GM10847 (cell line): ENCODE results near the gene PLCB3.

Source experiments
- POLR2A ChIP-seq: IDR thresholded peaks from 2 replicates; pipeline ENCODE4 v1.6.1; 2011; ENCODE audit not compliant: insufficient read length; ENCODE audit errors: extremely low read depth

The PLCB3 gene

DNA sequence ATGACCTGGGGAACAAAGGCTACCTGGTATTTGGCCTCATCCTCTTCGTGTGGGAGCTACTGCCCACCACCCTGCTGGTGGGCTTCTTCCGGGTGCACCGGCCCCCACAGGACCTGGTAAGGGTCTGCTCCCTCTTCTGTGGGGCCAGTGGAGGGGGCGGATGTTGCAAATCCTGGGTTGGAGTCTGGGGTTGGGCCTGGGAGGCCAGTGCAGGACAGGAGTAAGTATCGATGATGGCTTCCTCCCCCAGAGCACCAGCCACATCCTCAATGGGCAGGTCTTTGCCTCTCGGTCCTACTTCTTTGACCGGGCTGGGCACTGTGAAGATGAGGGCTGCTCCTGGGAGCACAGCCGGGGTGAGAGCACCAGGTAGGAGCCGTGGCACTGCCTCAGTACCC, 37.0 kb downstream of the PLCB3 start:
- TF ChIP-seq POLR2A, result no peak

DNA sequence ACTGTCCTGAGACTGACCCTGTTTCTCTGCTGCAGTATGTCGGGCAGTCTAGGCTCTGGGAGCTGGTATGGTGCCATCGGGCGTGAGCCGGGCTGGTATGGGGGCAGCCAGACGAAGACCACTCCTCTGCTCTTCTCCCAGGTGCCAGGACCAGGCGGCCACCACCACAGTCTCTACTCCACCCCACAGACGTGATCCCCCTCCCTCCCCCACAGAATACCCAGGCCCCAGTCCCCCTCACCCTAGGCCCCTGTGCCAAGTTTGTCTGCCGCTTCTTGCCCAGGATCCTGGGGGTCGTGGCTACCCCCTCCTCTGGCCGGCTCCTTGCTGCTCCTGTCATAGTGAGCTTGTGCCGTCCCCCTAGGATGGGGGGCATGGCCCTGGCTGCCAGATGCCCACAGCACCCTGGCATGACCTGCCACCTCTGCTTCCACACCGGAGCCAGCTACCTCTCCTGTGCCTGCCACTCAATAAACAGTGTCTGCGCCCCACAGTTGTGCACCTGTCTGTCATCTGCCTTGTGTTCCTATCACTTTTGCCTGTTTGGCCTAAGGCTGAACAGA, 37.8 kb downstream of the PLCB3 start:
- no peak for TF ChIP-seq POLR2A

DNA sequence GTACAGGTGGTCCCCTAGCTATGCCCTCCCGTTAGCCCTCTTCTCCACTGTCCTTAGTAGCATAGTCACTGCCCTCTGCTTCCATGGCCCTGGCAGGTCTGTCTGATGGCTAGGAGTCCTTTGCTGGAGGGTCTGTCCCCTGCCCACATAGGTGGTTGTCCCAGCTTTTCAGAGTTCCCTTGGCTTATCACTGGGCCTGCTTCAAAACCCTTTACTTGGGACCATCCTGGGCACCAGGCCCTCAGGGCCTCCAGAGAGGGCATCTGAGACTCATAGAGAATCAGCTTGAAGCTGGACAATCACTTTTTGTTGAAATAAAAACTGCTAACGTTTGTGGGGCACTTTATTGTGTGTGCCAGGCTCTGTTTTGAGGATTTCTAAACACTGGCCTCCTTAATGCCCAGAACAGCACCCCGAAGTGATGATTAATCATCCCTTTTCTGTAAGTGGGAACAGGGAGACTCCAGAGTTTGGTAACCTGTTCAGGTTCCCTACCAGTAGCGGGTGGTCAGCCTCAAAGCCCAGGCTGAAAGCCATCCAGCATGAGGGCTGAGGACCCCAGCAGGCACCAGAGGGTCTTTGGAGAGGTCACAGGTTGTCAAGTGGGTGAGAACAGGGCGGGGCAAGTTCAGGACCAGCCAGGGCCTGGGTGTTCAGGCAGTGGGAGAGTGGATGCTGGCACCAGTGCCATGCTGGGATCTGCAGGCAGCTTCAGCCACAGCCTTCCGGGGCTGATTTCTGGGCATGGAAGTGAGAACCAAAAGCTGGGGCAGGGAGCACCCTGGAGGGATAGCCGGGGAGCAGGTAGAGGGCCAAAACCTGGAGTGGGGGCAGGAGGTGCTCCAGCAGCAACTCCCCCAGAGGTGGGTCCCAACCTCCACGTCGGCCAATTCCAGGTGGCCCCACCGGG, 39.3 kb downstream of the PLCB3 start:
- TF ChIP-seq POLR2A, result no peak

DNA sequence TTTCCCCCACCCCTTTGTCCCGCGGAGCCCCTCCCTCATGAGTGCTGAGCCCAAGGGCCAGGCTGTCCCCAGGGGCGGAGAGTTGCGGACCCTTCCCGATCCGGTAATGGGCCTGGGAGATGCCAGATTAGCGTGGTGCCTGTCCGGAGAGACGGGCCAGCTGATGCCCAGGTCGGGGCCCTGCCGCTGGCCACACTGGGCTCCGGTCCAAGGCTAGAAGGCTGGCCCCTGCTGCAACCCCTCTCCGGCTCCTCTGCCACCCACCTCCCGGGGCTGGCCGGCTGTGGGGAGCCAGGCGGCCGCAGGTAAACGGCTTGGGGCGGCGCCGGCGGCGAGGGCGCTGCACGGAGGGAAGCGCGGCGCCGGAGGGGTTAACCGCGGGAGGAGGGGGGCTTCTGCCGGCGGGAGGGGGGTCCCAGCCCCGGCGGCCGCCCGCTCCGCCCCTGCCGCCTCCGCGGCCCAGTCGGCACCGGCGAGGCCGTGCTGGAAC, 40.0 kb downstream of the PLCB3 start, which contains the start of gene KCNK4:
Gene KCNK4, plus strand, starts transcription at position 41 of the 490 bp plus-strand sequence. CDS start 1,717 bp downstream, outside the sequence.
- no peak for TF ChIP-seq POLR2A

DNA sequence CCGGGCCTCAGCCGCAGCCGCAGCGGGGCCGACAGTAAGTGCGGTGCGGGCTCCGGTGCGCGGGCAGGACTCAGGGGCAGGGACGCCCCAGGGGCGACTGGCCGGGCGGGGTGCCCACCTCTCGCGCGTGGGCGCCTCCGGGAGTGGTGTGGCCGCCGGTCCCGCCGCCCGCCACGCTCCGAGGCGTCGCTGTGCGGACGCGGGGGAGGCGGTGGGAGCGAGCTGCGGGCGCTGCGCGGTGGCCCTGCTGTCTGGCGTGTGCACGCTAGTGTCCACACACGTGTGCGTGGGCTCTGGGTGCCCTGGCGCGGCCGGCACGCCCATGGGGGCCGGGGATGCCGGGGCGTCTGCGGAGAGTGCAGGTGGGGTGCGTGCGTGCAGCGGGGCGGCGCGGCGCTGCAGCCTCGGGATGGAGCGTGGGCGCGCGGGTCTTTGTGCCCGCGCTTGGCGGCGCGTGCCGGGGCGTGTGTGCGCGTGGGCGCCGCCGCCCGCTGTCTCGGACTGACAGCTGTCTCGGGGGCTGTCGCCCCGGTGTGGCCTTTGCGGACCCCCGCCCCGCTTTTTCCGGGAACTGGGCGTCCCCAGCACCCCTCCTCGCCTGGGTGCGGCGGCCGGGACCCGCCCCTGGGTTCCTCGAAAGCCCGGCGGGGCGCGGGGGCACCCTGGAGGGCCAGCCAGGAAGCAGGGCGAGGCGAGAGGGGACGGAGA, 40.6 kb downstream of the PLCB3 start:
- no peak for TF ChIP-seq POLR2A

DNA sequence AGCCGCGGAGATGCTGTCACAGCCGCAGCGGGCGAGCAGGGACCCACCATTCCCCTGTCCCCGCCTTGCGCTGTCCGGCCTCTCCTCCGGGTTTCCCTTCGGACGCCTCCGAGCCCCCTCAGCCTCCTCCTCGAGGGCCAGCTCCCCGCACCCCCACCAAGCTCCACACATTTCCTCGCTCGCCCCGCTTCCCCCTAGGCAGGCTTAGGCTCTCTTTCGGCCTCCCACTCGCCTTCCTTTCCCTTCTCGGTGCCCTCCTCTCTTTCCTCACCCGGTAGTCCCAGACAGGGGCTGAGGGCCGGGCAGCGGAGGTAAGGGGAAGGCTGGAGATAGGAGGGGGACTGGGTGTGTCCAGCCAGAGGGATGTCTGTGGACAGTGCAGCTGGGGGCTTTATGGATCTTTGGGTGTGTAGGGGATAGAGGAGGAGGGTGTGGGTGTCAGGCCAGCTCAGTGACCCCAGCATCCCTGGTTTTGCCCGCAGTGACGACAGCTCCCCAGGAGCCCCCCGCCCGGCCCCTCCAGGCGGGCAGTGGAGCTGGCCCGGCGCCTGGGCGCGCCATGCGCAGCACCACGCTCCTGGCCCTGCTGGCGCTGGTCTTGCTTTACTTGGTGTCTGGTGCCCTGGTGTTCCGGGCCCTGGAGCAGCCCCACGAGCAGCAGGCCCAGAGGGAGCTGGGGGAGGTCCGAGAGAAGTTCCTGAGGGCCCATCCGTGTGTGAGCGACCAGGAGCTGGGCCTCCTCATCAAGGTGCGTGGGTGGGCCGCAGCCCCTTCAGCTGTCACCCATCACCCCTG, 41.3 kb downstream of the PLCB3 start:
- no peak for TF ChIP-seq POLR2A

DNA sequence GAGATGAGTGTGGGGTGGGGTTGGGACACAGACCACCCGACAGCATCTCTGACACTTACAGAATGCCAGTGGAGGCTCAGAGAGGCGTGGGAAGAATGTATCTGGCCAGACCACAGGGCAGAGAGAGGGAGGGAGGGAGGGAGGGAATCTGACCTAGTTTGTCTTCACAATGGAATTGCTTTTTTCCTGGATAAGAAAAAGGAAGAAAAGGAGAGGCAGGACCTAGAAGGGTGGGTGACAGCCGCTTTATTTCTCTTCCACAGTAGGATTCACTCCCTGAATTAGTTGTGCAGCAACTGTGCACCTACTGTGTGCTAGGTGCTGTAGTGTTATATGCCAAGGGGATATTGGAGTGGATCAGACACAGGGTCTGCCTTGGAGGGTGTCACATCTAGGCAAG, 43.4 kb downstream of the PLCB3 start:
- TF ChIP-seq POLR2A, result no peak

DNA sequence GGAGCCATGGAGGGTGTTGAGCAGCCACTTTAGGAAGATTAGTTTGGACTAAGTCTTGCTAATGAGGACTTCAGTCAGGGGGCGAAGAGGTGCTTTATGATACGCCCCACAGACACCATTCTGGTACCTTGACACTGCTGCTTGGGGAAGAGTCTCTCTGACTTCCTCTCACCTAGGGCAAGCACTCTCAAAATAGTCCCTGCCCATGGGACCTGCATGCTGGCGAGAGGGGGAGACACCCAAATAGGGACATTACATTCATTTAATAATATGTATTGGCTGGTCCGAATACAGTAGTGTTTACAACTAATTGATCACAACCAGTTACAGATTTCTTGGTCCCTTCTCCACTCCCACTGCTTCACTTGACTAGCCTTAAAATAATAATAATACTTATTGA, 44.4 kb downstream of the PLCB3 start:
- no peak for TF ChIP-seq POLR2A

DNA sequence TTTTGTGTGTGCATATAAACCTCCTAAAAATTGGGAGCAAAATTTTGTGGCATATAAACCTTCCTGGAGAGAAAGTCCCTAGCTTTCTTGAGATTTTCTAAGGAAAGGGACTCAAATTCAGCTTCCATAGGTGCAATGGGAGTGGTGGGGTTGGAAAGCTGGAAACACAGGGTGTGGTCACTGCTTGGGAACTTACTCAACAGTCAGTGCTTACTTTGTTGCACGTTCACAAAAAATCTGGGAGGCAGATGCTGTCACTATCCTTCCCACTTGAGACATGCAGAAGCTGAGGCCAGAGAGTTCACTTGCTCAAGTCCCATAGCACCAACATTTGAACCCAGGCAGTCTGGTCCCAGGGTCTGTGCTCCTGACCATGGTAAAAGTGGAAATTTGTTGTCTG, 44.9 kb downstream of the PLCB3 start:
- no peak for TF ChIP-seq POLR2A

DNA sequence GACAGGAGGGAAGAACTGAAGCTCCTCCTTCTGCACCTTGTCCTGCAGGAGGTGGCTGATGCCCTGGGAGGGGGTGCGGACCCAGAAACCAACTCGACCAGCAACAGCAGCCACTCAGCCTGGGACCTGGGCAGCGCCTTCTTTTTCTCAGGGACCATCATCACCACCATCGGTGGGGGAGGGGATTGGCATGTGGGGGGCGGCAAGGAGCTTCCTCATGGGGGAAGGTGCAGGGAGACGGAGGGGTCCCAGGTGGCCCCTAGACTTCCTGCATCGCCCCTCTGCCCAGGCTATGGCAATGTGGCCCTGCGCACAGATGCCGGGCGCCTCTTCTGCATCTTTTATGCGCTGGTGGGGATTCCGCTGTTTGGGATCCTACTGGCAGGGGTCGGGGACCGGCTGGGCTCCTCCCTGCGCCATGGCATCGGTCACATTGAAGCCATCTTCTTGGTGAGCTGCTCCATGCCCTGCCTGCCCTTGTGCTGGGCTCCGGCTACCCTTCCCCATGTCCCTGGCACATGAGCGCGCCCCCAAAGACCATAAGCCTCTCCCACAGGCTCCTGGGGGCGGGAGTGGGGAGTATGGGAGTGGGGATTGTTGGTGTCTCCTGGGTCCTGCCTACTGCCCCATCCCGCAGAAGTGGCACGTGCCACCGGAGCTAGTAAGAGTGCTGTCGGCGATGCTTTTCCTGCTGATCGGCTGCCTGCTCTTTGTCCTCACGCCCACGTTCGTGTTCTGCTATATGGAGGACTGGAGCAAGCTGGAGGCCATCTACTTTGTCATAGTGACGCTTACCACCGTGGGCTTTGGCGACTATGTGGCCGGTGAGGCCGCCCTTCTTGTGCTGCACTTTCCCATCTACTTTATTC, 45.7 kb downstream of the PLCB3 start:
- TF ChIP-seq POLR2A, result no peak

DNA sequence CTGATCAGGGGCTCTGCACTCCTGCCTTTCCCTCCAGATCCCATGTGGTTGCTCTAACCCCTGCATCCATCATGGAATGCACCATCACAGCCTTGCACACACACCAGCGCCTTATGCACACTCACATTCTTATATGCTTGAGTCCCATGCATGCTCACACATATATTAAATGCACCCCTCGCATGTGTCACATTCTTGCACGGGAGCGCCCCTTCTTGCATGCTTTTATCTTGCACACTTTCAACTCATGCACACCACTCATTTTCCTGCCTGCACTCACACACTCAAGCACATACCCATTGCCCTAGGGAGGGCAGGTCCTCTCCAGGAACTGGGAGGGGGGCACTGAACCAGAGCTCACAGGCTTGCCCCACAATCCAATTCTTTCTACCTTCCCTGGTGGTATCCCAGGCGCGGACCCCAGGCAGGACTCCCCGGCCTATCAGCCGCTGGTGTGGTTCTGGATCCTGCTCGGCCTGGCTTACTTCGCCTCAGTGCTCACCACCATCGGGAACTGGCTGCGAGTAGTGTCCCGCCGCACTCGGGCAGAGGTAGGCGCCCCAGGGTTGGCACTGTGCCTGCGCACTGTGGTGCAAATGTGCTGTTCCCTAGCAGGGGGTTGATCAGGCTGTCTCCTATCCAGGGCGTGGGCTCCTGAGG, 46.5 kb downstream of the PLCB3 start:
- TF ChIP-seq POLR2A, result no peak

DNA sequence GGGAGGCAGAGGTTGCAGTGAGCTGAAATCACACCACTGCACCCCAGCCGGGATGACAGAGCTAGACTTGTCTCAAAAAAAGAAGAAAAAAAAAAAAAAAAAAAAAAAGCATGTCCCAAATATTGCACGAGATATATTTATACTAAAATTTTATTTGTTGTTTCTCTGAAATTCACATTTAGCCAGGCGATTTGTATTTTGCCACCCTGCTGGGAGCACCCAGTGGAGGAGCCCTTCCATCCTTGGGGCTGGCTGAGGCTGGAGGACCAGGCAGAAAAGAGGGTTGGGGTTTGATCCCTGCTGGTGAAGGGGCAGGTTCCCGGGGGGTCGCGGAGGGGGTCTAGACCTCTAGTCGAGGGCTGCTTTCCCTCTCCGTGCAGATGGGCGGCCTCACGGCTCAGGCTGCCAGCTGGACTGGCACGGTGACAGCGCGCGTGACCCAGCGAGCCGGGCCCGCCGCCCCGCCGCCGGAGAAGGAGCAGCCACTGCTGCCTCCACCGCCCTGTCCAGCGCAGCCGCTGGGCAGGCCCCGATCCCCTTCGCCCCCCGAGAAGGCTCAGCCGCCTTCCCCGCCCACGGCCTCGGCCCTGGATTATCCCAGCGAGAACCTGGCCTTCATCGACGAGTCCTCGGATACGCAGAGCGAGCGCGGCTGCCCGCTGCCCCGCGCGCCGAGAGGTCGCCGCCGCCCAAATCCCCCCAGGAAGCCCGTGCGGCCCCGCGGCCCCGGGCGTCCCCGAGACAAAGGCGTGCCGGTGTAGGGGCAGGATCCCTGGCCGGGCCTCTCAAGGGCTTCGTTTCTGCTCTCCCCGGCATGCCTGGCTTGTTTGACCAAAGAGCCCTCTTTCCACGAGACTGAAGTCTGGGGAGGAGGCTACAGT, 47.9 kb downstream of the PLCB3 start:
- no peak for TF ChIP-seq POLR2A

DNA sequence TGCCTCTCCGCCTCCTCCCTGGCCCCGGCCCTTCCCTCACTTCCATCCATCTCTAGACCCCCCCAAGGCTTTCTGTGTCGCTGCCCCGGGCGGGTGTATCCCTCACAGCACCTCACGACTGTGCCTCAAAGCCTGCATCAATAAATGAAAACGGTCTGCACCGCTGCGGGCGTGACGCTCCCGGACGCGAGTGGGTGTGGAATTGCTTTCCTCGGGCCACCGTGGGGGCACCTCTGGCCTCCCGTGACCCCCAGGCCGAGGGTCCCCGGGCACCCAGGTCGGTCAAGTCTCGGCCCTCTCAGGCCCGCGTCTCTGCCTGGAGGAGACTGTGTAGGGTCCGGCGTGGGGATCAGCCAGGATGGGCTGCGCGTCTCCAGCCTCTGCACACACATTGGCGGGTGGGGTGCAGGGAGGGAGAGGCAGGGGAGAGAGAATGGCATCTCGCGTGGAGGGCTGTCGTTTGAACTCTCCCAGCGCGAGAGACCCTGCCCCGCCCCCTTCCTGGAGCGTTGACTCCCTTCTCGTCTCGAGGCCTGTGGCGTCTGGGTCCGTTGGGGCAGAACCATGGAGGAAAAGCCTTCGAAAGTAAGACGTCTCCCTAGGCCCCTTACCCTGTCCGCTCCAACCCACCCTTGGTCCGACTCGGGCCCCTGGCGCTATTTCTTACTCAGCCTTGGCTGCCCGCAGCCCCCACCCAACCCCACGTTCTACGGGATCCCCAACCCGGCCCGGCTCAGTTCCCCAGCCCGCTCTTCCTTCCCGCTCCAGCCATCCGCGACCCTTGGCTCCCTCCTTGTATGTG, 48.7 kb downstream of the PLCB3 start, which contains the start of gene CATSPERZ:
Gene CATSPERZ, plus strand, starts transcription at position 512 of the 802 bp plus-strand sequence. Its CDS starts 53 bp downstream, at position 565.
- TF ChIP-seq POLR2A, result no peak
